Measurements from ENCODE around the gene TCF12.
"Not testable (repeated sequence)": the region's sequence is repeated elsewhere in the genome, so short reads cannot be mapped to it uniquely, and the experiment has no call there.

The TCF12 gene

DNA sequence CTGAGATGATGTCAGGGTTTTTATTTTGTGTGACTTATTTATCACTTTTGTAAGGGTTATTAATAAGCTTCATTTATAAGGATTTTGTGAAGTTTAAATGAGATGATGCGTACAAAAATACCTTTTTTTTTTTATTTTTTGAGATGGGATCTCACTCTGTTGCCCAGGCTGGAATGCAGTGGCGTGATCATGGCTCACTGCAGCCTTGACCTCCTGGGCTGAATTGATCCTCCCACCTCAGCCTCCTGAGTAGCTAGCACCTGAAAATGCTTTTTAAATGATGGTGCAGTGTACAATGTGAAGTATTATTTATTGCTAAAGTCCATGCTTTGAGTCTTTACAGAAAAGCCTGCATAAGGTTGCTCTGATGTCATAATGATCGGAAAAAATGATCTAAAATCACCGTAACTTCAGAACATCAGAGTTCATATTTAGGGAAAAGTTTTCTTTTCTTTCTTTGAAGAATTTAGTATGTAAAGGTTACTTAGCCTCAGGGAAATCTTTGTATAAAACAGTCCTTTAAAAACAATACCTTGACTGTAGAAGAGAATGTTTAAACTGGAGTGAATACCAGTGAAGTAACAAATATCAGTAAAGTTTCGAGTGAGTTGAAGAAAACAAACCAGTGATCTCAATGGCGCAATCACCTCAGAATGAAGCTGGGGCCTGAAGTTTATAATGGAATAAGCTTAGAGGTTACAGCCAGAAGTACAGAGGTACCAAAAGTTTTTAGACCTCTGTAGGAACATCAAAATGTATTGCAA, 29.7 kb downstream of the TCF12 start:
- no peak for DNase-seq

DNA sequence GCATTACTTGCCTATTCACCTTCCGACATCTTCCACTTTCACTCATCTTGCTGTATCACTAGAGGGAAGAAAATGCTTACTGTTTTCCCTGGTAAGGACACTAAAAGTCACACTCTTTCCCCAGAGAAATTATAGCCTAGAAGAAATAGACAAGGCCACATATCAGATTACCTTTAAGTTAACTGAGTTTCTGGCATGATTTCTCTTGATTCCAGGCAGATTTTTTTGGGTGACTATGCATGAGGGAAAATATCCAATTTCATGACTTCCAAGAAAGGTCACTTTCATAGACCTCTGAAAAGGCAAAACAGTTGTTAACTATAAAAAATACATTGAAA, 30.3 kb downstream of the TCF12 start:
- no peak for DNase-seq

DNA sequence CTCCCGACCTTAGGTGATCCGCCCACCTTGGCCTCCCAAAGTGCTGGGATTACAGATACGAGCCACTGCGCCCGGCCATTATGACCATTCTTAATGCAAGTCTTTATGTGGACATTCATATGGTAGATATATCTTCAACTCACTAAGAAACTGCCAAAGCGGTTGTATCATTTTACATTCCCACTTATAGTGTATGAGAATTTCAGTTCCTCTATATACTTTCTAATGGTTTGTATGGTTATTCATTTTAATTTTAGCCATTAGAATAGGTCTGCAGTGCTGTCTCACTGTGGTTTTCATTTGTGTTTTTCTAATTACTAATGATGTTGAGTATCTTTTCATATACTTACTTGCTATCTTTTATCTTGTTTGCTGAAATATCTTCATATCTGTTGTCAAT, 32.5 kb downstream of the TCF12 start:
- no peak for DNase-seq

DNA sequence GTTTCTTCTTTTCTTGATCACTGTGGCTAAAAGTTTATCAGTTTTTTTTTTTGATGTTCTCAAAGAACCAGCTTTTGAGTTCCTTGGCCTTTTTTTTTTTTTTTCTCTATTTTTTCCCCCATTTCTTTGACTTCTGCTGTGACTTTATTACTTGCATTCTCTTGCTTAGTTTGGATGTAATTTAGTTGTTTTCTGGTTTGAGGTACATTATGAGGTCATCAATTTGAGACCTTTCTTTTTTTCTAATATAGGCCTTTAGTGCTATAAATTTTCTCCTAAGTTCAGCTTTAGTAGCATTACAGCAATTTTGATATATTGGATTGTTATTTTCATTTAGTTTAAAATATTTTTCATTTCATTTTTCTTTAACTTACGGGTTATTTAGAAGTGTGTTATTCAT, 35.3 kb downstream of the TCF12 start:
- no peak for DNase-seq

DNA sequence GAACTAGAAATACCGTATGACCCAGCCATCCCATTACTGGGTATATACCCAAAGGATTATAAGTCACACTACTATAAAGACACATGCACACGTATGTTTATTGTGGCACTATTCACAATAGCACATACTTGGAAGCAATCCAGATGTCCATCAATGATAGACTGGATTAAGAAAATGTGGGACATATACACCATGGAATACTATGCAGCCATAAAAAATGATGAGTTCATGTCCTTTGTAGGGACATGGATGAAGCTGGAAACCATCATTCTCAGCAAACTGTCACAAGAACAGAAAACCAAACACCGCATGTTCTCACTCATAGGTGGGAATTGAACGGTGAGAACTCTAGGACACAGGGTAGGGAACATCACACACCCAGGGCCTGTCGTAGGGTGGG, 36.6 kb downstream of the TCF12 start:
- DNase-seq = not testable (repeated sequence)

DNA sequence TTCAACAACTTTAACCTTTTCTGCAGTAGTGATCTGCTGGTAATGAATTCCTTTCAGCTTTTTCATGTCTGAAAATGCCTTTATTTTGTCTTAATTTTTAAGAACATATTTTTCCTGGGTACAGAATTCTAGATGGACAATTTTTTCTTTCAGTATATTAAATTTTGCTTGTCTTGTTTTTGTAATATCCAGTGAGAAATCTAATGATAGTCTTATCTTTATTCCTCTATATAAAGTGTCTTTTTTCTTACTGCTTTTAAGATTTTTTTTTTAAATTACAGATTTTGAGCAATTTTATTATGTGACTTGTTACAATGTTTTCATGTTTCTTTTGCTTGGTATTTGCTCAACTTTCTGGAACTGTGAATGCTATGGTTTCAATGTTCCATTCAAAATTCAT, 38.1 kb downstream of the TCF12 start:
- DNase-seq = no peak

DNA sequence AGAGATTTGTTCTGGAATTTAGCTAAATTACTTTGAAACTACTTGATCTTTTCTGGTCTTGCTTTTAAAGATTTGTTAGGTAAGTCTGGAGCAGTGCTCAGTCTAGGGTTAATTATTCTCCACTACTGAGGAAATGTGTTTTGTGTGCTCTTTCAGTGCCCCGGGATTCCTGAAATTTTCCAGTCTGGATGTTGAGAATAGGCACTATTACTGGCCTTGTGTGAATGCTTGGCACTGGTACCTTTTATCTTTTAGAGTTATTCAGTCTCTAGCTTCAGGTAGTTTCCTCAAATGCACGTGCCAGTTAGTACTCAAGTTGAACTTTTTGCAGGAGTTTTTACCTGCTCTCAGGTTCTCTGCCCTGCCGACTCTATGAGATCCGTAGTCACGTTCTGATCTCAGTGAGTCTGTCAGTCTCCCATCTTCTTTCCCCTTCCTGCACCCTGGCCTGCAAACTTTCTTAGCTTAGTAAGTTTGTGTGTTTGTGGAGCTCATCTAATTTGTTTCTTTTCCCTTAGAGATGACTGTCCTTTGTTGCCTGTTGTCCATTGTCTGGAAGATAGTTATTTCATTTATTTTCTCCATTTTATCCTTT, 39.5 kb downstream of the TCF12 start:
- DNase-seq = no peak

DNA sequence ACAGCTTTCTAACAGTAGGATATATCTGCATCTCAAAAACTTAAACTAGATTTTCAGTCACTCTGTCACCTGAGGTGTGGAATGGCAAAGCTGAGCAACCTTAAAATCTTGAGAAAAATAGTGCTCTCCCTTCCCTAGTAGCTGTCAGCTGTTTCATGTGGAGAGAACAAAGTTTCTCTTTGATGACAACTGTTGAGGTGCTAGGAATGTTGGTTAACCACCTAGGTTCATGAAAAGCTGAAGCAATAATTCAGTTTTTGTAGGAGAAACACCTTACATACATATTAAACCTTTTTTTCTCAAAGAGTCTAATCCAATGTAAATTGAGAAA, 40.8 kb downstream of the TCF12 start:
- DNase-seq = no peak

DNA sequence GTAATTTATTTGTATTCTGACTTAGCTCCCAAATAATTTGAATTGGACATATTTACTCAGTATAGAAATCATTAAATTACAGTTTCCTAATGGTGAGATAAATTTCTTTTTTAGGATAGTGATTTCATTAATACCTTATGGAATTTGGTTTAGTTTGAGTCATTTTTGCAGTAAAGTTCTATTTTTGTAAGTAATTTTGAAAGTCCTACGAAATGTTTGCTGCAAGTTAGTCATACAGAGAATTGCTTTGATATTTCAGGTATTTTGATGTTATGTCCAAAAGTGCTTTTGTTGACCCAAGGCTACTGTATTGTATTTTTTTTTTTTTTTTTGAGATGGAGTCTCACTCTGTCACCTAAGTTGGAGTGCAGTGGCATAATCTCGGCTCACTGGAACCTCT, 41.7 kb downstream of the TCF12 start:
- DNase-seq = no peak

DNA sequence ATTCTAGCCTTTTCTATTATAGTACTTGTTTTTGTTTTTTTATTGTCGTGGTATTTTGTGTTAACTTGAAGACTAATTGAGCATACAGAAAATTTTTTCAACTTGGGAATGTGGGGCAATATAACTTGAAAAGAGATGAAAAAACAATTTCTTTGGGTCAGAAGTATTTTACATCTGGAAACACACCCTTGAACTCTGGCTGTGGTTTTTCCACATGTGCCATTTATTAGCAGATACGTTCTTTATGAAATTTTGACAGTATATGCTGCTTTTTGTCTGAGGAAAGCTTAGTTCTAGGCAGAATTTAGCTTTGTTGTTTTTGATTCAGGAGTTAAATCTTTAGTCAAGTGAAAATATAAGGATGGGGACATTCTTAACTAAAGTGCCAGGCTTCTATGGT, 44.7 kb downstream of the TCF12 start:
- no peak for DNase-seq

DNA sequence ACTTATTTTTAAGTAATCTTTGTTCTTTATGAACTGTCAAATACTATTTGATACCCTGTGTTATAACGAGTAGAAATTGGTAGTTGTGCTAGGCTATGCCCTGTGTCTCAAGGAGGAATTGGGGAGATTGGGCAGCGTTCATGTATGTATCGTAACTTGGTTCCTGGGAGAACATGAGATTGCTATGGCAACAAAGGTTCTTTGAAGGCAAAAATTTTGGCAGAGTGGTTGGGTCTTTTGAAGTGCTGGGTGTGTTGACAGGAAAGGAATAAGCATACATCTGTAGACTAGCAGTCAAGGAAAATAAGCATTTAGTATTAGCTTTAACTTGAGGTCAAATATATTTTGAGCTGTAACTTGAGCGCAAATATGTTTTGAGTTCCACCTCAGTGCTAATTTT, 45.3 kb downstream of the TCF12 start:
- DNase-seq = no peak

DNA sequence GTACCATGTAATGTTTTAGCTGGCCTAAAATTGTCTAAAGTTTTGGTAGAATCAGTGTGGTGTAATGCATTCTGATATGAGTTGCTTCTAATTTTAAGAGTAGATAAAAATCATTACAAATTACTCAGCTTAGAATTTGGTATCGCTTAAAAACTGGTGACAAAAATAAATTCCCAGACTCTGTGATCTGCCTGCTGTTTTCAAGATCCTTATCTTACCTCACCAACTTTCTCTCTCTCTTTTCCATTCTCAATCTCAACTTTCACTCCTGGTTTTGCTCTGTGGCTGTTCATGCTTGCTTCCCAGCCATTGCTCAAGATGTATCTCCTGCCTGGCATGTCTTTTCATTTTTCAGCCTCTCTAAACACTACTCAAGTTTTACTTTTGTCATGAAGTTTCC, 45.7 kb downstream of the TCF12 start:
- DNase-seq = no peak

DNA sequence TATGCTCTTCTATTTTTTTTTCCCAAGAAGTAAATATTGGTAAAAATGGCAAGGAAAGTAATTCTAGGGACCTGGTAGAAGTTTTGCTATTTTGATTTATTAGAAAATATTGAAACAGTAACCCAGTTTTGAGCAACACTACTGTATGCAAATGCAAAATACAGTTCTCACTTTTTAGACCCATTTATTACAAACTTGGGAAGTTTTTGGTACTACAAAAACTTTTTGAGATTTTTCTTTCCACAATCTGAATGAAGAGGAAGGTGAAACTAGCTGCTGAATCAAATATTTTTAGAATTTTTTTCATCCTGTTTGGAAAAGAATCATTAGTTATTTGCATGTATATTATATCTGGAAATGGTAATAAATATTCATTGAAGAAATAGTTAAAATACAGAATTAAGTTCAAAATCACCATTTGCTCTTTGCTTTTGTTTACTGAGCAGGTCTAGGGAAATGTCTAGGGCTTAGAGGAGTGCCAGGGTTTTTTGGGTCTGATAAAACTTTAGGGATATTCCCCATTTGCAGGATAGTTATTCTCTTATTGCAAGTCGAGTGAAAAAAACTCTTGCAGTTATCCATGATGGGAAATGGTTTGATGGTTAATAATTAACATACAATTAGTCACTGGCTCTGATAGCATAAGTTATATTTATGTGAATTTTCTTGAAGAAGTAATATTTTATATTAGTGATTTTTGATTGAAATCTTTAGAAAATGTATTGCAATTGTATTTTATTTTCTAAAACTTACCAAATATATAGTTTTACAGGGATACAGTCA, 47.0 kb downstream of the TCF12 start:
- no peak for DNase-seq

DNA sequence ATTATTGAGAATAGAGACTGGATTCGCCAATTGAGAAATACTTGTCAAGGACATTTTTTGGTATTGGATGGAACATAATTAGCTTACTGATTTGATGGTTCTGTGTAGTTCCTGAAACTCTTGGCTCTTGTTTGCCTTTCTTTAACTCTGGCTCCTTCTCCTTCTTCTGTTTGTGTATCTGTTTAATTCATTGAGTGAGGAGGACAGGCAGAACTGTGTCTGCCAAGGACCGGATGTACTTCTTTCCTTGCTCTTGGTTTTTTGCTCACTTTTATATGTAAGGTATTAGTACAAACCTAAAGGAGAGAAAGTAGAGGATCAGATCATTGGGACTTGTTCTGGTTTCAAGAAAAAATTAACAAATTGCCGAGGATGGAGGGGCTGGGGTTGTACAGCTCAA, 48.9 kb downstream of the TCF12 start:
- DNase-seq = no peak

DNA sequence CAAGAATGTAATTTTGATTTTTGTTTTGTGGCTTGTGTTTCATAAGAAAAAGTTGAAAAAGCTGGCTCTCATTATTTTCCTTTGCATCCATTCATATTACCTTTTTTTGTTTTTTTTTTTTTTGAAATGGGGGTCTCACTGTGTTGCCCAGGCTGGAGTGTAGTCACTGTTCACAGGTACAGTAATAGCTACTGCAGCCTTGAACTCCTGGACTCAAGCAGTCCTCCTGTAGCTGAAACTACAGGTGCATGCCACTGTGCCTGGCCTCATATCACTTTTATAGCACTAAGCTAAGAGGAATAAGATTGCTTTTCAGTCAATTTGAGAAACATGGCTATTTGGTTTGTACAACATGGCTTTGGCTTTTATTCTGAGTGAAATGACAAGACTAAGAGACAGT, 49.8 kb downstream of the TCF12 start:
- DNase-seq = no peak

DNA sequence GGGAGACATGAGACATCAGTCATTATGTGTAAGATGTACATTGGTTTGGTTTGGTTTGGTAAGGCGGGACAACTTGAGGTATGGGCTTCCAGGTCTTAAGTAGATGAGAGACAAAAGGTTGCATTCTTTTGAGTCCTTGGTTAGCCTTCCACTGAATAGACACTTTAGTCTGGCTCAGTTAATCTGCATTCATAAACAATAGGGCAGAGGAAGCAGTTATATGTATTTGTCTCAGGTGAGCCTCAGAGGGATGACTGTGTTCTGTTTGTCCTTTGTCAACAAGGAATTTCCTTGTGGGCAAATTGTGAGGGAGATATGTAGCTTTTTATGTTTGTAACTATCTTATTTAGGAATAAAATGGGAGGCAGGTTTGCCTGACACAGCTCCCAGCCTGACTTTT, 50.4 kb downstream of the TCF12 start:
- no peak for DNase-seq

DNA sequence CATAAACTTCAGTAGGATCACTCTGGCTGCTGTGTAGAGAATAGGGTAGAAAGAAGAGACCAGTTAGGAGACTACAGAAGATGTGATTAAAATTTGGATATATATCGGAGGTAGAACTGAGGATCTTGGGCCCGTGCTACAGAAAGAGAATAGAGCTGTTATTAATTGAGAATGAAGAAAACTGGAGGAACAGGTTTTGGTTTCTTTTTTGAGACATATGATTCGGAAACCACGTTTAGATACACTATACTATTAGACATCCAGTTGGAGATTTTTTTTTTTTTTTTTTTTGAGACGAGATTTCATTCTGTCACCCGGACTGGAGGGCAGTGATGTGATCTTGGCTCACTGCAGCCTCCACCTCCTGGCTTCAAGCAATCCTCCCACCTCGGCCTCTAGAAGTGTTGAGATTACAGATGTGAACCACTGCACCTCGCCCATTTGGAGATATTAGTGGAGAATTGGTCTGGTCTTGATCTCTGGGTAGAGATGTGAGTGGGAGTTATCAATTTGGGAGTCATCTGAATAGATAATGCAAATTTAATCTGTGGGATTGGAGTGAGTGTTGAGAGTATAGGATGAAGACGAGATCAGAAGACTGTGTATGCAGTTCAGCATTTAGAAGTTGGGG, 50.9 kb downstream of the TCF12 start:
- no peak for DNase-seq

DNA sequence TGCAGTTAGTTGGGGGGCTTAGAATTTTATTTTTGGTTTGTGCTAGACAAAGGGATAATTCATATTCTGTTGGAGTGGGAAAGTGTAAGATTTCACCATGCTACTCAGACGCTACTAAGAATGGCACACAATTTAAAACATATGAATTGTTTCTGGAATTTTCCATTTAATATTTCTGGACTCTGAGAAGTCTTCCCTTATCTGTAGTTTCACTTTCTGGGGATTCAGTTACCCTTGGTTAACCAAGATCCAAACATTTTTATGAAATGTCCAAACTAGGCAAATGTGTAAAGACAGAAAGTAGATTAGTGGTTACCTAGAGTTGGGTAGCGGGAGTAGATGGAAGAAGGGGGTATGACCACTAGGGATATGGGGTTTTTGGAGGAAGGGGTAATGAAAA, 53.1 kb downstream of the TCF12 start:
- no peak for DNase-seq

DNA sequence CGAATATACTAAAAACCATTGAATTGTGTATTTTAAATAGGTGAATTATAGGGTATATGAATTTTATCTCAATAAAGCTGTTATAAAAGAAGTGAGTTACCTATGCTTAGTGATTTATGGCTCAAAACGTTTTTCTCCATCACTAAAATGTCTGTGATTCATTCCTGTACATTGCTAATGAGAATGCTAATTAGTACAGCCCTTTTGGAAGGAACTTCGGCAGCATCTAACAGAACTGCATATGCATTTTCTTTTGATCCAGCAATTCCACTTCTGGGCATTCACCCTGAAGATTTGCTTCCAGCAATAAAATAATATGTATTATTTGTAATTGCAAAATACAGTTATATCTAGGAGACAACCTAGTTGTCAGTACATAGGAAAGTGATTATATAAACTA, 53.6 kb downstream of the TCF12 start:
- DNase-seq = no peak

DNA sequence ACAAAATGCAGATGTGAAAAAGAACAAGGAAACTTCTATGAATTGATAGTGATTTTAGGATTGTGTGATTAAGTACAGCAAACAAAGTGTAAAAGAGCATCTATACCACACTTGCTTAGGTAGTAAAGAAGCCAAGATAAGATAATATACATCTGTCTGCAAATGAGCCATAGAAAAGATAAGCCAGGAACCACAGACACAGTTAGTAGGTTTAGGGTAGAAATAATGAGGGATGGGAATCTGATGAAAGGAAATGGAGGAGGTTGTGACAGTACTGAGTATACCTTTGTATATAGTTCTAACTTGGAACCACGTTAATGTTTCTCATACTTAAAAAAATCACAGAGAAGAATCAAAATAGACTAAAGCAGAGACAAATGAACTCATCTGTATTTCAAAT, 54.0 kb downstream of the TCF12 start:
- DNase-seq = no peak

DNA sequence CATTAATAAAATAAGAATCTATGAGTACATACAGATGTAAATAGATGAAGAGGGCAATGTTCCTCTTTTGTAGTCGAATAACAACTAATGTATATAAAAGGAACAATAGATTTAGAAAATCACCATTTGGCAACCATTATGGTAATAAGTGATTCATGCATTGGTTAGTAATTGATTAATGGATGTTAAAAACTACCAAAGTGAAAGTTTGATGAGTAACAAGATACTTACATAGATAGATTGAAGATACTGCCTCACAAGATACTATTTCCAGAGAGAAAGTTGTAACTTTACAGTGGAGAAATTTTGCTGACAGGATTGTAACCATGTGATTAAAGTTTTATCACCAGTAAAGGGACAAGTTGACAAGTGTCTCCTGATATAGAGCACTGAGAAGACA, 55.0 kb downstream of the TCF12 start:
- no peak for DNase-seq

DNA sequence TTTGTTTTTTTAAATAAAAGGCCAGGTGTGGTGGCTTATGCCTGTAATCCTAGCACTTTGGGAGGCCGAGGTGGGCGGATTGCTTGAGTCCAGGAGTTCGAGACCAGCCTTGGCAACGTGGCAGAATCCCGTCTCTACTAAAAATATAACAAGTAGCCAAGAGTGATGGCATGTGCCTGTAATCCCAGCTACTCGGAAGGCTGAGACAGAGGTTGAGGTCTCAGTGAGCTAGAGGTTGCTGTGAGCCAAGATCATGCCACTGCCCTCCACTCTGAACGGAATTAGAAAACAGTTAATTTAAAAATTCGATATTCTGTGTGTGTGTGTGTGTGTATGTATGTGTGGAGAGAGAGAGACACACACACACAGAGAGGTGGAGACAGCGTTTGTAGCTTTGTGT, 58.8 kb downstream of the TCF12 start:
- no peak for DNase-seq

DNA sequence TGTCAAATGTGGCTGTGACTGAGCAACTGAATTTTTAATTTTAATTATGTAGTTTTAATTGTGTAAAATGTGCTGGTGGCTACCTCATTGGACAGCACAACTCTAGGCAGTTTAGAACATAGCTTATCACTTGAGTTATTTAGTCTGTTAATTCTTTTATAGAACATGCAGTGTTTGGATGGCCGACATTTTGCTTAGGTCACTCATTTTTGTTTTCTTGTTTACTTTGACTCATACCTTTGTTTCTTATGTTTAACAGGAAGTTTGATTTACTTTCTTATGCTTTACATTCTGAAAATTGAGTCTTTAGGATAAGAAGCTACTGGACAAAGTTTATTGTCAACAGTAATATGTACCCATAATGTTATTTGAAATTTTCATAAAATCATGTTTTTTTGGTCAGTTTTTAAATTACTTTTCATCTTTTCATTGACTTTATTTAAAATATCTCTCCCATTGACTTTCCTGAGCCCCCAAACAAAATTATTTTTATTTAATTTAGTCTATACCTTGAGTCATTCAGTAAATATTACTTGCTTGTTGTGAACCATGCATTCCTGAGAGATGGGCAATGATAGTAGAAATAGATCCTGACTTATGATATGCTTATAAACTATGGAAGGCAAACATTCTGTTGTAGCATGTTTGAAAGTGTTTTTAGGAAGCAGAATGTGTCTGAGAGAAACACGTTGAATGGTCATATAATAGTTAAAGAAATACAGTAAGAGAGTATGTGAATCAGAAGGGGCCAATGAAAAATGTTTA, 60.6 kb downstream of the TCF12 start:
- no peak for DNase-seq

All from NCI-H1930 (cell line).